Middle frontal gyrus (tissue), 1 donor: ENCODE data around the gene KCND1.

Source experiments
- DNase-seq: peaks from one replicate; pipeline ENCODE4 v3.0.0-alpha.2; 2015; ENCODE audit warnings: low spot score; ENCODE audit errors: extremely low spot score

The KCND1 gene

DNA sequence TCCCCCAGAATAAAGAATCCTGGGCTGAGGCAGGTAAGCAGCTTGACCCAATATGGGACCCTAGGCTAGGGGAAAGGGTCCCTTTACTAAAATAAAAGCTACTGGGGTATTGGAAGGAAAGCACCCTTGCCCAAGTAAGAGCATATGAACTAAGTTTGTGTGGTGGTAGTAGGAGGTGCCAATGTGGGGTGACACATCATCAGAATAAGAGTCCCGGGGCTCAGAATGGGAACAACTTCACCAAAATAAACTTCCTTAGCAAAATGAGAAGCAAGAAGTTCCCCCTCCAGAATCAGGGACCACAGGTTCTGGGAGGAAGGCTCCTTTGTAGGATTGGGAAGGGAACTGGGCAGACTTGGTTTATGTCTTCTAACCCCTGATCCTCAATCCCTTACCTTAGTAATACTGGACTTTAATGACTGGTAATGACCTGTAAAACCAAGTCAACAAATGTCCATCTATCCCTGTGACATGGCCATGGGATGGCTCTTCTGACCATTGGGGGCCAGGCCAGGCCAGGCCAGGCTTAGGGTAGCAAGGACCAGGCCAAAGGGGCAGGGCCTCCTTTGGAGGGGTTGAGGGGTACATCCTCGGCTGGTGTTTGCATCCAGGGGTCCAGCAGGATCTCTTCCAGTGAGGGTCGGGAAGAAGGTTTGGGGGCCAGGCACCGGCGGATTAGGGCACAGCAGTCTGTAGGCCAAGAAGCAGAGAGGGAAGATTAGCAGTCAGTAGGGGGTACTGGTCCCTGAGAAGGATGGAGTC is 57.9 kb downstream of the KCND1 start:
- no peak for DNase-seq

DNA sequence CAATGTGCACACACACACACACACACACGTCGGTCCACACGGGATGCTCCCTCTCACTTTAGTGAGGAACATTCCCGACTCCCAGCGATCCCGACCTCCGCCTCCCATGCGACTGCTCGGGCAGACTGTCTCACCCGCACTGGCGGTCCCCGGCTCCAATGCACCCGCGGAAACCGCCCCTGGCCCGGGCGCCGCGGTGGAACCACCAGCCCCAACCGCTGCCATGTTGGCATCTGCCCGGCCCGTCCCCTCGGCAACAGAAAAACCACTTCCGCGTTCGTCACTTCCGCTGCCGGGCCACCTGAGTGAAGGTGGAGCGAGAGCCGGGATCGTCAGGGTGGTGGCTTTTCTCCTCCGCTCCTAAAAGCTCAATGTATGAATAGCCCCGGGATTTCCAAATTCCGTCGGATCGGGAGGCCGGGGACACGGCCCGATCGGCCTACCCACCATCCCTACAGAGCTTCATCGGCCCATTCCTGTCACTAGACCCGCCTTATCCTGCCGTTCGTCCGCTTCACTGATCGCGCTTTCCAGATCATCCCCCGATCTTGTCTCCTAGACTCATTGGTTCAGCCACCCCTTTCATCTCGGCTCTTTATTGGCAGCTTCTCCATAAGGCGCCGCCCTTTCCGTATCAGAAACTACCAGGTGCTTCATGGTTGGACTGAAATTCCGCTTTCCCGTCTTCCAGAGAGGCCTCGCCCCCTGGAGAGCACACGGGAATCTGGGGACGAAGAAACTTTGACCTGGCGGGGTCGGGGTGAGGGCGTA is 60.0 kb downstream of the KCND1 start, which contains the start of gene SLC35A2:
Gene SLC35A2 (minus strand): TSS at position 235 of the 771 bp plus-strand sequence. CDS start 10 bp downstream, at position 225.
- DNase-seq, result peak; percentile 57
